Measurements from ENCODE around the gene SS18L1.

DNA sequence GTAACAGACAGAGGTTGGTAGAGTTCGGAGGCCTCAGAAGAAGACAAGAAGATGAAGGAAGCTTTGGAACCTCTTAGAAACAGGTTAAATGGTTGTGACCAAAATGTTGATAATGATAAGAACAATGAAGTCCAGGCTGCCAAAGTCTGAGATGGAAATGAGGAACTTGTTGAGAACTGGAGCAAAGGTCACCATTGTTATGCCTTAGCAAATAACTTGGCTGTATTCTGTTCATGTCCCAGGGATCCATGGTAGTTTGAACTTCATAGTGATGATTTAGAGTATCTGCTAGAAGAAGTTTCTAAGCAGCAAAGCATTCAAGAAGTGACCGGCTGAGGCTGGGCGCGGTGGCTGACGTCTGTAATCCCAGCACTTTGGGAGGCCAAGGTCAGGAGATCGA is 32.4 kb upstream of the SS18L1 start:
- TF ChIP-seq, protein P1, sequence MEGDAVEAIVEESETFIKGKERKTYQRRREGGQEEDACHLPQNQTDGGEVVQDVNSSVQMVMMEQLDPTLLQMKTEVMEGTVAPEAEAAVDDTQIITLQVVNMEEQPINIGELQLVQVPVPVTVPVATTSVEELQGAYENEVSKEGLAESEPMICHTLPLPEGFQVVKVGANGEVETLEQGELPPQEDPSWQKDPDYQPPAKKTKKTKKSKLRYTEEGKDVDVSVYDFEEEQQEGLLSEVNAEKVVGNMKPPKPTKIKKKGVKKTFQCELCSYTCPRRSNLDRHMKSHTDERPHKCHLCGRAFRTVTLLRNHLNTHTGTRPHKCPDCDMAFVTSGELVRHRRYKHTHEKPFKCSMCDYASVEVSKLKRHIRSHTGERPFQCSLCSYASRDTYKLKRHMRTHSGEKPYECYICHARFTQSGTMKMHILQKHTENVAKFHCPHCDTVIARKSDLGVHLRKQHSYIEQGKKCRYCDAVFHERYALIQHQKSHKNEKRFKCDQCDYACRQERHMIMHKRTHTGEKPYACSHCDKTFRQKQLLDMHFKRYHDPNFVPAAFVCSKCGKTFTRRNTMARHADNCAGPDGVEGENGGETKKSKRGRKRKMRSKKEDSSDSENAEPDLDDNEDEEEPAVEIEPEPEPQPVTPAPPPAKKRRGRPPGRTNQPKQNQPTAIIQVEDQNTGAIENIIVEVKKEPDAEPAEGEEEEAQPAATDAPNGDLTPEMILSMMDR (conservative IDR thresholded peaks at IDR 0.05; ENCODE audit: low read depth in 2 of 2) = no peak
- TF ChIP-seq EZH2 (IDR thresholded peaks at IDR 0.05; ENCODE audit: low read depth, unreplicated experiment) (no peak), POLR2AphosphoS5 (IDR thresholded peaks at IDR 0.05; ENCODE audit: low read depth) (no peak), STAT1 (IDR thresholded peaks at IDR 0.05; ENCODE audit: unreplicated experiment) (no peak), NANOG (IDR thresholded peaks at IDR 0.05; ENCODE audit: borderline replicate concordance) (no peak)
- TF ChIP-seq, protein P2, sequence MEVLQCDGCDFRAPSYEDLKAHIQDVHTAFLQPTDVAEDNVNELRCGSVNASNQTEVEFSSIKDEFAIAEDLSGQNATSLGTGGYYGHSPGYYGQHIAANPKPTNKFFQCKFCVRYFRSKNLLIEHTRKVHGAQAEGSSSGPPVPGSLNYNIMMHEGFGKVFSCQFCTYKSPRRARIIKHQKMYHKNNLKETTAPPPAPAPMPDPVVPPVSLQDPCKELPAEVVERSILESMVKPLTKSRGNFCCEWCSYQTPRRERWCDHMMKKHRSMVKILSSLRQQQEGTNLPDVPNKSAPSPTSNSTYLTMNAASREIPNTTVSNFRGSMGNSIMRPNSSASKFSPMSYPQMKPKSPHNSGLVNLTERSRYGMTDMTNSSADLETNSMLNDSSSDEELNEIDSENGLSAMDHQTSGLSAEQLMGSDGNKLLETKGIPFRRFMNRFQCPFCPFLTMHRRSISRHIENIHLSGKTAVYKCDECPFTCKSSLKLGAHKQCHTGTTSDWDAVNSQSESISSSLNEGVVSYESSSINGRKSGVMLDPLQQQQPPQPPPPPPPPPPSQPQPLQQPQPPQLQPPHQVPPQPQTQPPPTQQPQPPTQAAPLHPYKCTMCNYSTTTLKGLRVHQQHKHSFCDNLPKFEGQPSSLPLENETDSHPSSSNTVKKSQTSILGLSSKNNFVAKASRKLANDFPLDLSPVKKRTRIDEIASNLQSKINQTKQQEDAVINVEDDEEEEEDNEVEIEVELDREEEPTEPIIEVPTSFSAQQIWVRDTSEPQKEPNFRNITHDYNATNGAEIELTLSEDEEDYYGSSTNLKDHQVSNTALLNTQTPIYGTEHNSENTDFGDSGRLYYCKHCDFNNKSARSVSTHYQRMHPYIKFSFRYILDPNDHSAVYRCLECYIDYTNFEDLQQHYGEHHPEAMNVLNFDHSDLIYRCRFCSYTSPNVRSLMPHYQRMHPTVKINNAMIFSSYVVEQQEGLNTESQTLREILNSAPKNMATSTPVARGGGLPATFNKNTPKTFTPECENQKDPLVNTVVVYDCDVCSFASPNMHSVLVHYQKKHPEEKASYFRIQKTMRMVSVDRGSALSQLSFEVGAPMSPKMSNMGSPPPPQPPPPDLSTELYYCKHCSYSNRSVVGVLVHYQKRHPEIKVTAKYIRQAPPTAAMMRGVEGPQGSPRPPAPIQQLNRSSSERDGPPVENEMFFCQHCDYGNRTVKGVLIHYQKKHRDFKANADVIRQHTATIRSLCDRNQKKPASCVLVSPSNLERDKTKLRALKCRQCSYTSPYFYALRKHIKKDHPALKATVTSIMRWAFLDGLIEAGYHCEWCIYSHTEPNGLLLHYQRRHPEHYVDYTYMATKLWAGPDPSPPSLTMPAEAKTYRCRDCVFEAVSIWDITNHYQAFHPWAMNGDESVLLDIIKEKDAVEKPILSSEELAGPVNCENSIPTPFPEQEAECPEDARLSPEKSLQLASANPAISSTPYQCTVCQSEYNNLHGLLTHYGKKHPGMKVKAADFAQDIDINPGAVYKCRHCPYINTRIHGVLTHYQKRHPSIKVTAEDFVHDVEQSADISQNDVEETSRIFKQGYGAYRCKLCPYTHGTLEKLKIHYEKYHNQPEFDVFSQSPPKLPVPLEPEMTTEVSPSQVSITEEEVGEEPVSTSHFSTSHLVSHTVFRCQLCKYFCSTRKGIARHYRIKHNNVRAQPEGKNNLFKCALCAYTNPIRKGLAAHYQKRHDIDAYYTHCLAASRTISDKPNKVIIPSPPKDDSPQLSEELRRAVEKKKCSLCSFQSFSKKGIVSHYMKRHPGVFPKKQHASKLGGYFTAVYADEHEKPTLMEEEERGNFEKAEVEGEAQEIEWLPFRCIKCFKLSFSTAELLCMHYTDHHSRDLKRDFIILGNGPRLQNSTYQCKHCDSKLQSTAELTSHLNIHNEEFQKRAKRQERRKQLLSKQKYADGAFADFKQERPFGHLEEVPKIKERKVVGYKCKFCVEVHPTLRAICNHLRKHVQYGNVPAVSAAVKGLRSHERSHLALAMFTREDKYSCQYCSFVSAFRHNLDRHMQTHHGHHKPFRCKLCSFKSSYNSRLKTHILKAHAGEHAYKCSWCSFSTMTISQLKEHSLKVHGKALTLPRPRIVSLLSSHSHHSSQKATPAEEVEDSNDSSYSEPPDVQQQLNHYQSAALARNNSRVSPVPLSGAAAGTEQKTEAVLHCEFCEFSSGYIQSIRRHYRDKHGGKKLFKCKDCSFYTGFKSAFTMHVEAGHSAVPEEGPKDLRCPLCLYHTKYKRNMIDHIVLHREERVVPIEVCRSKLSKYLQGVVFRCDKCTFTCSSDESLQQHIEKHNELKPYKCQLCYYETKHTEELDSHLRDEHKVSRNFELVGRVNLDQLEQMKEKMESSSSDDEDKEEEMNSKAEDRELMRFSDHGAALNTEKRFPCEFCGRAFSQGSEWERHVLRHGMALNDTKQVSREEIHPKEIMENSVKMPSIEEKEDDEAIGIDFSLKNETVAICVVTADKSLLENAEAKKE (CRISPR knock-in tag; IDR thresholded peaks at IDR 0.05) = no peak
- TF ChIP-seq, protein P3, sequence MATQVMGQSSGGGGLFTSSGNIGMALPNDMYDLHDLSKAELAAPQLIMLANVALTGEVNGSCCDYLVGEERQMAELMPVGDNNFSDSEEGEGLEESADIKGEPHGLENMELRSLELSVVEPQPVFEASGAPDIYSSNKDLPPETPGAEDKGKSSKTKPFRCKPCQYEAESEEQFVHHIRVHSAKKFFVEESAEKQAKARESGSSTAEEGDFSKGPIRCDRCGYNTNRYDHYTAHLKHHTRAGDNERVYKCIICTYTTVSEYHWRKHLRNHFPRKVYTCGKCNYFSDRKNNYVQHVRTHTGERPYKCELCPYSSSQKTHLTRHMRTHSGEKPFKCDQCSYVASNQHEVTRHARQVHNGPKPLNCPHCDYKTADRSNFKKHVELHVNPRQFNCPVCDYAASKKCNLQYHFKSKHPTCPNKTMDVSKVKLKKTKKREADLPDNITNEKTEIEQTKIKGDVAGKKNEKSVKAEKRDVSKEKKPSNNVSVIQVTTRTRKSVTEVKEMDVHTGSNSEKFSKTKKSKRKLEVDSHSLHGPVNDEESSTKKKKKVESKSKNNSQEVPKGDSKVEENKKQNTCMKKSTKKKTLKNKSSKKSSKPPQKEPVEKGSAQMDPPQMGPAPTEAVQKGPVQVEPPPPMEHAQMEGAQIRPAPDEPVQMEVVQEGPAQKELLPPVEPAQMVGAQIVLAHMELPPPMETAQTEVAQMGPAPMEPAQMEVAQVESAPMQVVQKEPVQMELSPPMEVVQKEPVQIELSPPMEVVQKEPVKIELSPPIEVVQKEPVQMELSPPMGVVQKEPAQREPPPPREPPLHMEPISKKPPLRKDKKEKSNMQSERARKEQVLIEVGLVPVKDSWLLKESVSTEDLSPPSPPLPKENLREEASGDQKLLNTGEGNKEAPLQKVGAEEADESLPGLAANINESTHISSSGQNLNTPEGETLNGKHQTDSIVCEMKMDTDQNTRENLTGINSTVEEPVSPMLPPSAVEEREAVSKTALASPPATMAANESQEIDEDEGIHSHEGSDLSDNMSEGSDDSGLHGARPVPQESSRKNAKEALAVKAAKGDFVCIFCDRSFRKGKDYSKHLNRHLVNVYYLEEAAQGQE (IDR thresholded peaks at IDR 0.05; ENCODE audit: unreplicated experiment) = no peak
- TF ChIP-seq, protein P4, sequence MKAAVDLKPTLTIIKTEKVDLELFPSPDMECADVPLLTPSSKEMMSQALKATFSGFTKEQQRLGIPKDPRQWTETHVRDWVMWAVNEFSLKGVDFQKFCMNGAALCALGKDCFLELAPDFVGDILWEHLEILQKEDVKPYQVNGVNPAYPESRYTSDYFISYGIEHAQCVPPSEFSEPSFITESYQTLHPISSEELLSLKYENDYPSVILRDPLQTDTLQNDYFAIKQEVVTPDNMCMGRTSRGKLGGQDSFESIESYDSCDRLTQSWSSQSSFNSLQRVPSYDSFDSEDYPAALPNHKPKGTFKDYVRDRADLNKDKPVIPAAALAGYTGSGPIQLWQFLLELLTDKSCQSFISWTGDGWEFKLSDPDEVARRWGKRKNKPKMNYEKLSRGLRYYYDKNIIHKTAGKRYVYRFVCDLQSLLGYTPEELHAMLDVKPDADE (IDR thresholded peaks at IDR 0.05) = no peak
